OCI-LY3 (cell line): Measurements from ENCODE around the gene PLA2G2A.

Experiments
- CTCF ChIP-seq: fragments of 200-600, 300-600 bp; sonication (generic); IDR thresholded peaks from 2 replicates; pipeline ENCODE4 v1.5.1; 2014; ENCODE audit warnings: antibody characterized with exemption, low read length, low read depth
- EZH2phosphoT487 ChIP-seq: fragments of 200-600 bp; shearing (Covaris generic); IDR thresholded peaks from 2 replicates; pipeline ENCODE4 v1.6.1; 2018; ENCODE audit warnings: antibody characterized with exemption, mixed run types, low read depth

GRCh38 chr1:19926296-19927129, 52.9 kb downstream of the PLA2G2A start:
- TF ChIP-seq CTCF = no peak
- no peak for TF ChIP-seq EZH2phosphoT487
